Panc1 (cell line): Measurements from ENCODE around the gene ADAMTS6. TPM values are rescaled to one million over a fixed set of nuclear protein-coding genes. Genes with fewer than 3 reads are reported as not detected.

Experiments used
- ATAC-seq: fragments of 200-7000 bp; cut with Tn5 transposase; 2 replicates; pipeline ENCODE4 v1.9.1; 2020; ENCODE audit warnings: mild to moderate bottlenecking, moderate library complexity
- BruUV-seq: library from RNA; stranded (reverse); fragments of 400-500 nt; replicated peaks from 2 replicates; lab custom pipeline; 2021; lab: Mats Ljungman, UMichigan
- CTCF ChIA-PET: fragments of 300-600 bp; sonication (Branson Sonifier 250); formaldehyde crosslinking; loops from one replicate; lab custom pipeline; 2022; ENCODE audit warnings: antibody characterized with exemption; lab: Charles Lee
- POLR2A ChIA-PET: fragments of 300-600 bp; sonication (Branson Sonifier 250); formaldehyde crosslinking; loops from one replicate; lab custom pipeline; 2022; ENCODE audit warnings: antibody characterized with exemption; lab: Charles Lee
- DNase-seq: peaks from one replicate; pipeline ENCODE4 v3.0.0-alpha.2; 2010; ENCODE audit warnings: low read depth, low spot score
- H3K27ac ChIP-seq: 2 replicates; pipeline ENCODE4 v1.5.1; 2011; ENCODE audit warnings: mild to moderate bottlenecking, low read length, inconsistent platforms
- H3K27me3 ChIP-seq: fragments of 200-500 bp; sonication (Bioruptor generic); 2 replicates; pipeline ENCODE4 v1.6.0; 2014; ENCODE audit warnings: low read length, inconsistent platforms; ENCODE audit not compliant: control insufficient read depth, insufficient read depth
- H3K36me3 ChIP-seq: fragments of 200-500 bp; sonication (Bioruptor generic); 2 replicates; pipeline ENCODE4 v1.5.1; 2014; ENCODE audit warnings: inconsistent platforms, mild to moderate bottlenecking, low read length, moderate library complexity; ENCODE audit not compliant: control insufficient read depth, insufficient read depth
- H3K4me1 ChIP-seq: 2 replicates; pipeline ENCODE4 v1.5.1; 2011; ENCODE audit warnings: inconsistent platforms, mild to moderate bottlenecking, low read length, moderate library complexity; ENCODE audit not compliant: control insufficient read depth, insufficient read depth
- H3K4me3 ChIP-seq, 2 experiments: 2 replicates each; pipeline ENCODE4 v1.5.1; 2011 to 2012; ENCODE audit warnings: low read depth in 2 of 2, low read length in 2 of 2, mild to moderate bottlenecking in 2 of 2, inconsistent platforms in 1 of 2, moderate library complexity in 1 of 2
- H3K9me3 ChIP-seq: fragments of 200-500 bp; sonication (Bioruptor generic); 2 replicates; pipeline ENCODE4 v1.5.1; 2014; ENCODE audit warnings: low read depth, mild to moderate bottlenecking, inconsistent platforms, low read length, moderate library complexity; ENCODE audit not compliant: control insufficient read depth, insufficient read depth
- POLR2AphosphoS5 ChIP-seq: IDR thresholded peaks from 2 replicates; pipeline ENCODE4 v1.6.1; 2012; ENCODE audit warnings: mild to moderate bottlenecking, low read depth, low read length, moderate library complexity
- REST ChIP-seq, 2 experiments: IDR thresholded peaks; 2 replicates each; pipeline ENCODE4 v1.6.1; 2011 to 2012; ENCODE audit warnings: low read depth in 2 of 2, control low read depth in 1 of 2, low read length in 1 of 2, mild to moderate bottlenecking in 1 of 2, moderate library complexity in 1 of 2; ENCODE audit not compliant: insufficient read depth in 1 of 2
- SIN3A ChIP-seq: IDR thresholded peaks from 2 replicates; pipeline ENCODE4 v1.6.1; 2012; ENCODE audit warnings: low read depth, mild to moderate bottlenecking, low read length, moderate library complexity, borderline replicate concordance; ENCODE audit not compliant: insufficient read depth
- TCF7L2 ChIP-seq: IDR thresholded peaks from 2 replicates; pipeline ENCODE4 v1.6.1; 2011; ENCODE audit warnings: mild to moderate bottlenecking, low read depth, low read length, inconsistent platforms
- in situ Hi-C: cut with HindIII; loops from 2 replicates; pipeline ENCODE4 v1.10.0; 2016; ENCODE audit warnings: low sequenced_read_pairs, low pct_unique_long_range_greater_than_20kb
- intact Hi-C: fragments of 100-400 bp; cut with micrococcal nuclease; formaldehyde crosslinking; loops from one replicate; pipeline ENCODE4 v1.10.0; 2022; ENCODE audit not compliant: unreplicated experiment
- total RNA-seq: library from RNA; stranded (reverse); gene quantifications from one replicate; pipeline ENCODE4 v1.2.1, GENCODE V29; 2021; ENCODE audit not compliant: unreplicated experiment
- TF ChIP-seq, protein P1 (sequence below): fragments of 450-650 bp; IDR thresholded peaks from 2 replicates; pipeline ENCODE4 v1.5.1; 2017; ENCODE audit warnings: mild to moderate bottlenecking

The ADAMTS6 gene
- total RNA-seq, 1 experiment from 2014 or later: 0.64 TPM

GRCh38 chr5:65121880-65122436 is 359.8 kb downstream of the ADAMTS6 start:
- H3K9me3 ChIP-seq: peaks cover 5% of the 10 kb centered on the region; the same call in 1 of the 2 replicates
- CTCF ChIA-PET: no interaction called here
- no peaks in the 10 kb centered on the region for H3K27me3 ChIP-seq
- no TSS peak for BruUV-seq
- no peak overlapping the region for H3K27ac ChIP-seq
- no peaks in the 10 kb centered on the region for H3K36me3 ChIP-seq
- in situ Hi-C loops (no loop called here), intact Hi-C loops (no loop called here)
- H3K4me3 ChIP-seq: no peak overlapping the region
- POLR2A ChIA-PET: no interaction called here
- DNase-seq: no peak
- TF ChIP-seq REST (IDR thresholded peaks at IDR 0.05; ENCODE audit: insufficient read depth in 1 of 2, low read depth in 2 of 2, low read length in 1 of 2) (no peak), SIN3A (no peak), TCF7L2 (no peak), POLR2AphosphoS5 (no peak)
- TF ChIP-seq, protein P1, sequence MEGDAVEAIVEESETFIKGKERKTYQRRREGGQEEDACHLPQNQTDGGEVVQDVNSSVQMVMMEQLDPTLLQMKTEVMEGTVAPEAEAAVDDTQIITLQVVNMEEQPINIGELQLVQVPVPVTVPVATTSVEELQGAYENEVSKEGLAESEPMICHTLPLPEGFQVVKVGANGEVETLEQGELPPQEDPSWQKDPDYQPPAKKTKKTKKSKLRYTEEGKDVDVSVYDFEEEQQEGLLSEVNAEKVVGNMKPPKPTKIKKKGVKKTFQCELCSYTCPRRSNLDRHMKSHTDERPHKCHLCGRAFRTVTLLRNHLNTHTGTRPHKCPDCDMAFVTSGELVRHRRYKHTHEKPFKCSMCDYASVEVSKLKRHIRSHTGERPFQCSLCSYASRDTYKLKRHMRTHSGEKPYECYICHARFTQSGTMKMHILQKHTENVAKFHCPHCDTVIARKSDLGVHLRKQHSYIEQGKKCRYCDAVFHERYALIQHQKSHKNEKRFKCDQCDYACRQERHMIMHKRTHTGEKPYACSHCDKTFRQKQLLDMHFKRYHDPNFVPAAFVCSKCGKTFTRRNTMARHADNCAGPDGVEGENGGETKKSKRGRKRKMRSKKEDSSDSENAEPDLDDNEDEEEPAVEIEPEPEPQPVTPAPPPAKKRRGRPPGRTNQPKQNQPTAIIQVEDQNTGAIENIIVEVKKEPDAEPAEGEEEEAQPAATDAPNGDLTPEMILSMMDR: no peak
- no peaks in the 10 kb centered on the region for H3K4me1 ChIP-seq
- ATAC-seq: no peak

DNA sequence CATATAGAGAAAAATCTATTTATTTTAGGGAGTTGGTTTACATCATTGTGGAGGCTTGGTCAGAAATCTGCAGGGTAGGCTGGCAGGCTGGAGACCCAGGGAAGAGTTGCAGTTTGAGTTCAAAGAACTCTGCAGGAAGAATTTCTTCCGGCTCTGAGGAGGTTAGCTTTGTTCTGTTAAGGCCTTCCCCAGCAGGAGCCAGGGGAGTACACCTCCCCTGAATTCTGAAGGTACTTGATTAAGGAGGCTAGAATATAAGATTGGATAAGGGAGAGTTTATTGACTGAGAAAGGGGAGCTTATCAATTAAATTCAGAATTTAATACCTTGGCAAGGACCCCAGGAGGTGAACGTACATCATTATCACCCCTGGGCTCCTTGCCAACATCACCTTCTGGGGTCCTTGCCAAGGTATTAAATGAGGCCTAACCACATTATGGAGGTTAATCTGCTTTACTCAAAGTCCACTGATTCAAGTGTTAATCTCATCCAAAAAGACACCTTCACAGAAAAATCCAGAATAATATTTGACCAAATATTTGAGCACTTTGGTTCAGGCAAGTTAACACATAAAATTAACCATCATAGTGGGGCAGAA is 361.3 kb downstream of the ADAMTS6 start:
- TF ChIP-seq, protein P1: no peak
- TF ChIP-seq SIN3A (no peak), POLR2AphosphoS5 (no peak)
- Histone ChIP-seq H3K27me3 (no peaks in the 10 kb centered on the region), H3K9me3 (peaks cover 5% of the 10 kb centered on the region; the same call in 1 of the 2 replicates), H3K36me3 (no peaks in the 10 kb centered on the region), H3K4me1 (no peaks in the 10 kb centered on the region), H3K4me3 (no peak overlapping the region), H3K27ac (no peak overlapping the region)
- no peak for DNase-seq
- in situ Hi-C loops: no loop called here
- no peak for ATAC-seq
- BruUV-seq: no TSS peak
- intact Hi-C loops: no loop called here
- POLR2A ChIA-PET: no interaction called here
- CTCF ChIA-PET: no interaction called here
